K562 (cell line): ENCODE measurements around the gene IRF6. TPM values are rescaled to one million over a fixed set of nuclear protein-coding genes. Genes with fewer than 3 reads are reported as not detected.

Experiments
- ATAC-seq: fragments of 200-7000 bp; cut with Tn5 transposase; 3 replicates; pipeline ENCODE4 v1.9.1; 2020; ENCODE audit warnings: moderate library complexity
- BruUV-seq: library from RNA; stranded (reverse); fragments of 400-500 nt; replicated peaks from 2 replicates; lab custom pipeline; 2021; lab: Mats Ljungman, UMichigan
- CTCF ChIA-PET: fragments of 300-600 bp; formaldehyde crosslinking; extraction: SDS; loops from one replicate; lab custom pipeline; 2021; ENCODE audit warnings: low intra/inter-chr PET ratio; lab: Yijun Ruan, JAX
- POLR2A ChIA-PET: fragments of 300-600, 350-650 bp; sonication (Branson Sonifier 250); formaldehyde crosslinking; extraction: SDS; loops from one replicate; lab custom pipeline; 2021; ENCODE audit warnings: antibody characterized with exemption, inconsistent platforms; lab: Yijun Ruan, JAX
- DNase-seq, 4 experiments: peaks; one replicate each; pipeline versions ENCODE4 v3.0.0 to v3.0.0-alpha.2; 2011 to 2018; ENCODE audit warnings: low spot score in 3 of 4, mixed read lengths in 3 of 4; ENCODE audit errors: extremely low read depth in 1 of 4
- FAIRE-seq: peaks from 2 replicates; lab custom pipeline; 2011; peaks lifted over from hg19 to GRCh38; lab: Jason Lieb, UNC
- H2AFZ ChIP-seq: 2 replicates; pipeline ENCODE4 v1.6.0; 2011; ENCODE audit warnings: low read depth, low read length, control low read depth, inconsistent platforms
- H3K27ac ChIP-seq: fragments of 200-600 bp; 3 replicates; pipeline ENCODE4 v1.8.0; 2011; ENCODE audit warnings: low read depth, mild to moderate bottlenecking, control low read depth, inconsistent platforms, low read length, moderate library complexity, mixed read lengths; ENCODE audit errors: extremely low read depth
- H3K27me3 ChIP-seq, 2 experiments: fragments of 300-600 bp in 1 of 2; 2 replicates in 1 of 2; 3 replicates in 1 of 2; pipeline versions ENCODE4 v1.6.0 to v1.8.0; 2011; ENCODE audit warnings: inconsistent platforms in 2 of 2, low read length in 2 of 2, mild to moderate bottlenecking in 1 of 2, mixed read lengths in 1 of 2, moderate library complexity in 1 of 2; ENCODE audit not compliant: control insufficient read depth in 2 of 2, insufficient read depth in 2 of 2
- H3K36me3 ChIP-seq: fragments of 300-600 bp; 3 replicates; pipeline ENCODE4 v1.8.0; 2011; ENCODE audit warnings: mild to moderate bottlenecking, low read length, inconsistent platforms; ENCODE audit not compliant: control insufficient read depth, insufficient read depth
- H3K4me1 ChIP-seq, 2 experiments: fragments of 200-600 bp in 1 of 2; replicated peaks in 1 of 2; 2 replicates in 1 of 2; 3 replicates in 1 of 2; pipeline versions ENCODE4 v1.5.1 to v1.8.0; 2011; ENCODE audit warnings: inconsistent platforms in 2 of 2, low read length in 2 of 2, mild to moderate bottlenecking in 1 of 2, mixed read lengths in 1 of 2, moderate library complexity in 1 of 2; ENCODE audit not compliant: control insufficient read depth in 2 of 2, insufficient read depth in 2 of 2
- H3K4me2 ChIP-seq: 2 replicates; pipeline ENCODE4 v1.6.1; 2011; ENCODE audit warnings: low read length, control low read depth, inconsistent platforms, mixed read lengths; ENCODE audit not compliant: insufficient read depth
- H3K4me3 ChIP-seq: fragments of 200-600 bp; sonication (generic), shearing (Covaris generic); 2 replicates; pipeline ENCODE4 v1.5.1; 2016; ENCODE audit warnings: control low read depth, inconsistent platforms
- H3K79me2 ChIP-seq: fragments of 200-600 bp; 3 replicates; pipeline ENCODE4 v1.8.0; 2011; ENCODE audit warnings: low read length, inconsistent platforms; ENCODE audit not compliant: control insufficient read depth, insufficient read depth
- H3K9ac ChIP-seq, 2 experiments: 2 replicates each; pipeline versions ENCODE4 v1.6.0 to v1.6.1; 2011; ENCODE audit warnings: low read depth in 2 of 2, low read length in 2 of 2, control low read depth in 1 of 2, inconsistent platforms in 1 of 2, mild to moderate bottlenecking in 1 of 2, mixed read lengths in 1 of 2; ENCODE audit not compliant: insufficient read depth in 1 of 2
- H3K9me1 ChIP-seq: one replicate; pipeline ENCODE4 v1.6.0; 2011; ENCODE audit warnings: inconsistent platforms, mild to moderate bottlenecking, low read length, moderate library complexity; ENCODE audit not compliant: control insufficient read depth, insufficient read depth
- H3K9me3 ChIP-seq: replicated peaks from 2 replicates; pipeline ENCODE4 v1.5.1; 2011; ENCODE audit warnings: low read depth, low read length, inconsistent platforms; ENCODE audit not compliant: control insufficient read depth, insufficient read depth
- H4K20me1 ChIP-seq: replicated peaks from 2 replicates; pipeline ENCODE4 v1.6.1; 2011; ENCODE audit warnings: low read length, inconsistent platforms, mixed read lengths; ENCODE audit not compliant: control insufficient read depth, insufficient read depth
- C11orf30 ChIP-seq: fragments of 450-650 bp; IDR thresholded peaks from 2 replicates; pipeline ENCODE4 v1.6.1; 2016; ENCODE audit warnings: low read depth, mild to moderate bottlenecking
- EP400 ChIP-seq: fragments of 450-650 bp; IDR thresholded peaks from 2 replicates; pipeline ENCODE4 v1.6.1; 2017; ENCODE audit warnings: antibody characterized with exemption, mild to moderate bottlenecking, moderate library complexity
- FOXP1 ChIP-seq: sonication (generic); formaldehyde crosslinking; IDR thresholded peaks from 2 replicates; pipeline ENCODE4 v1.8.0; 2022; ENCODE audit warnings: mild to moderate bottlenecking, missing genetic modification reagents
- ILK ChIP-seq: fragments of 450-650 bp; IDR thresholded peaks from 2 replicates; pipeline ENCODE4 v1.6.1; 2016; ENCODE audit warnings: missing genetic modification characterization, low read depth, mild to moderate bottlenecking, missing compliant biosample characterization, moderate library complexity, borderline replicate concordance
- KAT2B ChIP-seq: IDR thresholded peaks from one replicate; pipeline ENCODE4 v1.6.1; 2012; ENCODE audit warnings: low read depth, mild to moderate bottlenecking, control low read depth, inconsistent platforms, low read length, moderate library complexity
- MAFG ChIP-seq: fragments of 450-650 bp; conservative IDR thresholded peaks from 2 replicates; pipeline ENCODE4 v1.6.1; 2016; ENCODE audit warnings: missing genetic modification characterization, missing compliant biosample characterization
- NR2C1 ChIP-seq, 2 experiments: fragments of 450-650 bp; IDR thresholded peaks; 2 replicates each; pipeline ENCODE4 v1.6.1; 2017; ENCODE audit warnings: mild to moderate bottlenecking in 2 of 2, antibody characterized with exemption in 1 of 2, inconsistent platforms in 1 of 2, missing compliant biosample characterization in 1 of 2, missing genetic modification characterization in 1 of 2
- RBM34 ChIP-seq: fragments of 200-400 bp; formaldehyde crosslinking; IDR thresholded peaks from 2 replicates; pipeline ENCODE4 v1.6.1; 2018; ENCODE audit warnings: low read length, borderline replicate concordance; ENCODE audit not compliant: insufficient read depth
- SAFB ChIP-seq: fragments of 200-400 bp; formaldehyde crosslinking; IDR thresholded peaks from 2 replicates; pipeline ENCODE4 v1.6.1; 2017; ENCODE audit warnings: low read depth, low read length, borderline replicate concordance
- XRCC5 ChIP-seq: fragments of 200-400 bp; formaldehyde crosslinking; IDR thresholded peaks from 2 replicates; pipeline ENCODE4 v1.6.1; 2017; ENCODE audit warnings: low read depth, mild to moderate bottlenecking, low read length
- ZNF134 ChIP-seq: fragments of 250-450 bp; sonication (Bioruptor Pico); conservative IDR thresholded peaks from 2 replicates; pipeline ENCODE4 v1.4.0; 2020
- ZNF316 ChIP-seq: fragments of 450-650 bp; IDR thresholded peaks from 2 replicates; pipeline ENCODE4 v1.6.1; 2016
- WGBS: fragments of 100-300 bp; shearing (Covaris generic); methylation state at CpG from one replicate; pipeline ENCODE4 v1.1.6; 2016; ENCODE audit warnings: low coverage, mixed read lengths; ENCODE audit not compliant: insufficient coverage; ENCODE audit errors: missing lambda C conversion rate; 5-methylcytosine and 5-hydroxymethylcytosine counted together
- in situ Hi-C: fragments of 300-500 bp; cut with MboI; formaldehyde crosslinking; loops from 4 replicates; pipeline ENCODE4 v1.15.0; 2018; ENCODE audit warnings: inconsistent platforms, mixed read lengths
- intact Hi-C: fragments of 100-400 bp; cut with micrococcal nuclease; formaldehyde crosslinking; loops from 2 replicates; pipeline ENCODE4 v1.14.2; 2022
- polyA plus RNA-seq, 8 experiments: library from polyadenylated mRNA; depleted of rRNA in 4 of 8; stranded (reverse) in 5 of 8; unstranded in 3 of 8; fragments of >200 nt; fragmentation: Nextera tagmentation in 2 of 8; fragmentation: Illumina TruSeq in 1 of 8; extraction: Ambion mirVana in 2 of 8; extraction: Trizol in 1 of 8; gene quantifications; 2 replicates each; pipeline versions ENCODE4 v1.2.1 to v1.2.3, GENCODE V29; 2011 to 2014; ENCODE audit warnings: inconsistent platforms in 1 of 8, missing spikeins in 1 of 8
- total RNA-seq, 7 experiments: library from RNA; depleted of rRNA in 6 of 7; stranded (reverse); fragments of >200 nt in 6 of 7; fragmentation: Illumina TruSeq in 2 of 7; extraction: Trizol in 2 of 7; gene quantifications; 2 replicates each; pipeline versions ENCODE4 v1.2.1 to v1.2.3, GENCODE V29; 2011 to 2021; ENCODE audit warnings: low replicate concordance in 1 of 7

Gene IRF6
- total and polyA plus RNA-seq, 9 of the 15 experiments (the other 6 are each of a cell fraction or from before 2014, with no cell fraction given): 0.03 to 0.65 (median 0.17) TPM

- H3K4me3 ChIP-seq: no peak overlapping the region
- no peaks in the 10 kb centered on the region for H3K4me1 ChIP-seq
- in situ Hi-C loops: no loop called here
- peaks cover 3% of the 10 kb centered on the region; the same call in 1 of the 3 replicates for H3K79me2 ChIP-seq
- ATAC-seq (no peak), DNase-seq (no peak), FAIRE-seq (no peak)
- H3K9ac ChIP-seq: no peak overlapping the region
- H3K36me3 ChIP-seq: peaks cover 98% of the 10 kb centered on the region
- H4K20me1 ChIP-seq: no peaks in the 10 kb centered on the region; the same call in 1 of the 2 replicates
- H3K9me3 ChIP-seq: no peaks in the 10 kb centered on the region
- H3K27ac ChIP-seq: no peak overlapping the region
- no TSS peak for BruUV-seq
- H2AFZ ChIP-seq: no peak overlapping the region
- peaks cover 2% of the 10 kb centered on the region for H3K9me1 ChIP-seq
- TF ChIP-seq C11orf30 (0 out of 2 replicates have a peak, but pooled peaks have one; percentile 15), RBM34 (no peak), MAFG (0 out of 2 replicates have a peak, but pooled peaks have one; percentile 18), EP400 (no peak), ZNF316 (peak; percentile 39), SAFB (no peak)
- TF ChIP-seq, all 486 proteins: peak for 3
- Histone ChIP-seq H3K4me2 (no peak overlapping the region), H3K27me3 (no peaks in the 10 kb centered on the region)
- ChIA-PET CTCF (no interaction called here), POLR2A (interaction anchor here (0.5 to 0.8 kb wide), 2 partner anchors 8 to 12 kb away, joined by 3 read pairs; partner anchors contain the start of gene UTP25)
- intact Hi-C loops: no loop called here
These were observed 29.9 kb upstream of the IRF6 start for GRCh38 chr1:209835782-209836298.

GRCh38 chr1:209831615-209832014 is 25.7 kb upstream of the IRF6 start:
- no peak for ATAC-seq

More at GRCh38 chr1:209831615-209832014, 25.7 kb upstream of the IRF6 start:
- DNase-seq (no peak), FAIRE-seq (no peak)
- Histone ChIP-seq H3K27ac (no peak overlapping the region), H2AFZ (no peak overlapping the region), H3K9me3 (no peaks in the 10 kb centered on the region), H3K9ac (no peak overlapping the region), H4K20me1 (no peaks in the 10 kb centered on the region), H3K27me3 (no peaks in the 10 kb centered on the region), H3K4me3 (no peak overlapping the region), H3K9me1 (peaks cover 2% of the 10 kb centered on the region), H3K4me1 (peaks cover 3 to 8% of the 10 kb centered on the region in 2 experiments; a peak in 2 of 5 replicates), H3K79me2 (peaks cover 28% of the 10 kb centered on the region), H3K36me3 (peaks cover 68% of the 10 kb centered on the region), H3K4me2 (no peak overlapping the region)
- ChIA-PET CTCF (no interaction called here), POLR2A (interaction anchor here (0.7 to 1.2 kb wide), 3 partner anchors 9 to 57 kb away, joined by 3 to 4 read pairs (median 3); no protein-coding TSS in a partner anchor)
- intact Hi-C loops: no loop called here
- WGBS: 100% methylated on average over 1 of the region's 1 CpG
- no TSS peak for BruUV-seq
- TF ChIP-seq KAT2B (no peak), FOXP1 (CRISPR knock-in tag) (no peak), ILK (no peak), NR2C1 (IDR thresholded peaks at IDR 0.05) (no peak), NR2C1 (tag; IDR thresholded peaks at IDR 0.05) (no peak), XRCC5 (no peak), ZNF134 (CRISPR knock-in tag) (no peak)
- in situ Hi-C loops: no loop called here
